NT2/D1 (cell line): ENCODE results near the gene TTC23L.
"Not testable (repeated sequence)": the region's sequence is repeated elsewhere in the genome, so short reads cannot be mapped to it uniquely, and the experiment has no call there.

Experiments
- DNase-seq: peaks from one replicate; pipeline ENCODE4 v3.0.0-alpha.2; 2011; ENCODE audit warnings: low read depth, low spot score
- H3K27me3 ChIP-seq: 2 replicates; pipeline ENCODE4 v1.6.0; 2011; ENCODE audit warnings: mild to moderate bottlenecking; ENCODE audit not compliant: insufficient read length, insufficient read depth
- H3K36me3 ChIP-seq: 2 replicates; pipeline ENCODE4 v1.6.1; 2011; ENCODE audit warnings: mild to moderate bottlenecking, low read length, mixed read lengths; ENCODE audit not compliant: insufficient read depth, insufficient read length
- H3K4me1 ChIP-seq: 2 replicates; pipeline ENCODE4 v1.5.1; 2011; ENCODE audit not compliant: insufficient read depth, insufficient read length
- H3K4me3 ChIP-seq: 2 replicates; pipeline ENCODE4 v1.5.1; 2011; ENCODE audit warnings: low read depth; ENCODE audit not compliant: insufficient read length
- H3K9ac ChIP-seq: 2 replicates; pipeline ENCODE4 v1.6.0; 2011; ENCODE audit warnings: low read depth; ENCODE audit not compliant: insufficient read length
- H3K9me3 ChIP-seq: 2 replicates; pipeline ENCODE4 v1.5.1; 2011; ENCODE audit warnings: mild to moderate bottlenecking, low read length; ENCODE audit not compliant: insufficient read depth
- SUZ12 ChIP-seq: IDR thresholded peaks from 2 replicates; pipeline ENCODE4 v1.6.1; 2011; ENCODE audit not compliant: insufficient read length, insufficient read depth; ENCODE audit errors: extremely low read depth
- YY1 ChIP-seq: IDR thresholded peaks from 2 replicates; pipeline ENCODE4 v1.6.1; 2011; ENCODE audit not compliant: insufficient read length, insufficient read depth
- ZNF274 ChIP-seq: IDR thresholded peaks from 2 replicates; pipeline ENCODE4 v1.6.1; 2011; ENCODE audit warnings: mild to moderate bottlenecking, low read depth, low read length

TTC23L gene

GRCh38 chr5:34822956-34823715 is 15.8 kb upstream of the TTC23L start:
- H3K4me1 ChIP-seq = no peaks in the 10 kb centered on the region
- TF ChIP-seq ZNF274 (no peak), SUZ12 (no peak), YY1 (no peak)
- H3K9ac ChIP-seq = no peak overlapping the region
- H3K4me3 ChIP-seq = no peak overlapping the region
- no peaks in the 10 kb centered on the region for H3K27me3 ChIP-seq
- no peak for DNase-seq
- H3K9me3 ChIP-seq = no peaks in the 10 kb centered on the region
- peaks cover 78% of the 10 kb centered on the region for H3K36me3 ChIP-seq

GRCh38 chr5:34826347-34826746 is 12.6 kb upstream of the TTC23L start:
- H3K36me3 ChIP-seq = peaks cover 82% of the 10 kb centered on the region
- no peak overlapping the region for H3K4me3 ChIP-seq
- DNase-seq = no peak
- TF ChIP-seq SUZ12 (no peak), YY1 (no peak), ZNF274 (no peak)
- H3K9ac ChIP-seq = no peak overlapping the region
- H3K27me3 ChIP-seq = no peaks in the 10 kb centered on the region
- no peaks in the 10 kb centered on the region for H3K9me3 ChIP-seq
- H3K4me1 ChIP-seq = no peaks in the 10 kb centered on the region

- no peak for DNase-seq
- no peak overlapping the region for H3K9ac ChIP-seq
- TF ChIP-seq ZNF274 (no peak), SUZ12 (no peak), YY1 (no peak)
- peaks cover 88% of the 10 kb centered on the region for H3K36me3 ChIP-seq
- no peaks in the 10 kb centered on the region for H3K27me3 ChIP-seq
- H3K4me1 ChIP-seq = no peaks in the 10 kb centered on the region
- H3K4me3 ChIP-seq = no peak overlapping the region
- H3K9me3 ChIP-seq = no peaks in the 10 kb centered on the region
Measured at GRCh38 chr5:34827588-34828506, 11.1 kb upstream of the TTC23L start.

GRCh38 chr5:34830827-34831226 is 8.1 kb upstream of the TTC23L start:
- not testable (repeated sequence) for H3K4me1 ChIP-seq, DNase-seq, H3K9ac ChIP-seq, H3K4me3 ChIP-seq, H3K27me3 ChIP-seq, H3K9me3 ChIP-seq
- peaks cover 73% of the 10 kb centered on the region for H3K36me3 ChIP-seq

- DNase-seq = no peak
- Histone ChIP-seq H3K9me3 (peaks cover 4% of the 10 kb centered on the region; the same call in 1 of the 2 replicates), H3K4me1 (no peaks in the 10 kb centered on the region), H3K4me3 (no peak overlapping the region), H3K9ac (no peak overlapping the region), H3K27me3 (no peaks in the 10 kb centered on the region), H3K36me3 (peaks cover 68% of the 10 kb centered on the region)
- TF ChIP-seq SUZ12 (no peak), YY1 (no peak), ZNF274 (no peak)
Measured at GRCh38 chr5:34831303-34831702, 7.7 kb upstream of the TTC23L start.

GRCh38 chr5:34832568-34832967 is 6.4 kb upstream of the TTC23L start:
- DNase-seq = no peak
- Histone ChIP-seq H3K36me3 (peaks cover 55% of the 10 kb centered on the region), H3K4me3 (no peak overlapping the region), H3K27me3 (no peaks in the 10 kb centered on the region), H3K4me1 (no peaks in the 10 kb centered on the region), H3K9me3 (peaks cover 4% of the 10 kb centered on the region; the same call in 1 of the 2 replicates), H3K9ac (no peak overlapping the region)
- TF ChIP-seq YY1 = no peak
- no peak for TF ChIP-seq ZNF274
- no peak for TF ChIP-seq SUZ12

- no peak for TF ChIP-seq YY1
- no peak for TF ChIP-seq SUZ12
- TF ChIP-seq ZNF274 = no peak
- Histone ChIP-seq H3K4me1 (no peaks in the 10 kb centered on the region), H3K4me3 (no peak overlapping the region), H3K27me3 (no peaks in the 10 kb centered on the region), H3K9ac (no peak overlapping the region), H3K9me3 (peaks cover 4% of the 10 kb centered on the region; the same call in 1 of the 2 replicates), H3K36me3 (peaks cover 50% of the 10 kb centered on the region)
- DNase-seq = no peak
Measured at GRCh38 chr5:34833090-34833489, 5.9 kb upstream of the TTC23L start.
